HG02884 (cell line): ENCODE results near the gene RABL6.
"Not testable (repeated sequence)": the region's sequence is repeated elsewhere in the genome, so short reads cannot be mapped to it uniquely, and the experiment has no call there.

ENCODE experiments used
- ATAC-seq: cut with Tn5 transposase; IDR thresholded peaks from one replicate; pipeline ENCODE4 v1.9.1; 2021; ENCODE audit warnings: mild to moderate bottlenecking, moderate library complexity; ENCODE audit not compliant: unreplicated experiment

RABL6 gene

GRCh38 chr9:136832581-136832980, 24.8 kb downstream of the RABL6 start:
- ATAC-seq: no peak

GRCh38 chr9:136833381-136834048, 25.8 kb downstream of the RABL6 start:
- not testable (repeated sequence) for ATAC-seq

GRCh38 chr9:136835162-136835931, 27.6 kb downstream of the RABL6 start:
- no peak for ATAC-seq

GRCh38 chr9:136835932-136836904, 28.5 kb downstream of the RABL6 start:
- no peak for ATAC-seq

DNA sequence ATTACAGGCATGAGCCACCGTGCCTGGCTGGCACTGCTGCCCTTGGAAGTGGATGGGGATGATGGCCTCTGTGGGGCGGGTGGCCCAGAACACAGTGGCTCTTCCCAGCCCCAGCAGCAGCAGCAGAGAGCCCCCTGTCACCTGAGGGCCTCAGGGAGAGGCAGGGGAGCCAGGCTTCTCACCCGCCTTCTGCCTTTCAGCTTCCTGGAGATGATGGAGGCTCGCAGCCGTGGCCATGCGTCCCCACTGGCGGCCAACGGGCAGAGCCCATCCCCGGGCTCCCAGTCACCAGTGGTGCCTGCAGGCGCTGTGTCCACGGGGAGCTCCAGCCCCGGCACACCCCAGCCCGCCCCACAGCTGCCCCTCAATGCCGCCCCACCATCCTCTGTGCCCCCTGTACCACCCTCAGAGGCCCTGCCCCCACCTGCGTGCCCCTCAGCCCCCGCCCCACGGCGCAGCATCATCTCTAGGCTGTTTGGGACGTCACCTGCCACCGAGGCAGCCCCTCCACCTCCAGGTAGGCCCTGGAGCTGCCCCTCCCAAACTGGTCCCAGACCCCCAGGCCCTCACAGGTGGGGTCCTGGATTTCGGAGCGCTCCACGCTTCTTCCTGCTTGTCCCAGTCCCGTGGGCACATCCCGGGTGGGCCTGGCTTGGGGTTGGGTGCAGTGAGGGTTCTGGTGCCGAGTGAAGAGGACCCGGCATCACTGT, 29.6 kb downstream of the RABL6 start:
- ATAC-seq: no peak

GRCh38 chr9:136837856-136838277, 30.1 kb downstream of the RABL6 start:
- not testable (repeated sequence) for ATAC-seq

GRCh38 chr9:136838314-136839228, 30.8 kb downstream of the RABL6 start:
- no peak for ATAC-seq

DNA sequence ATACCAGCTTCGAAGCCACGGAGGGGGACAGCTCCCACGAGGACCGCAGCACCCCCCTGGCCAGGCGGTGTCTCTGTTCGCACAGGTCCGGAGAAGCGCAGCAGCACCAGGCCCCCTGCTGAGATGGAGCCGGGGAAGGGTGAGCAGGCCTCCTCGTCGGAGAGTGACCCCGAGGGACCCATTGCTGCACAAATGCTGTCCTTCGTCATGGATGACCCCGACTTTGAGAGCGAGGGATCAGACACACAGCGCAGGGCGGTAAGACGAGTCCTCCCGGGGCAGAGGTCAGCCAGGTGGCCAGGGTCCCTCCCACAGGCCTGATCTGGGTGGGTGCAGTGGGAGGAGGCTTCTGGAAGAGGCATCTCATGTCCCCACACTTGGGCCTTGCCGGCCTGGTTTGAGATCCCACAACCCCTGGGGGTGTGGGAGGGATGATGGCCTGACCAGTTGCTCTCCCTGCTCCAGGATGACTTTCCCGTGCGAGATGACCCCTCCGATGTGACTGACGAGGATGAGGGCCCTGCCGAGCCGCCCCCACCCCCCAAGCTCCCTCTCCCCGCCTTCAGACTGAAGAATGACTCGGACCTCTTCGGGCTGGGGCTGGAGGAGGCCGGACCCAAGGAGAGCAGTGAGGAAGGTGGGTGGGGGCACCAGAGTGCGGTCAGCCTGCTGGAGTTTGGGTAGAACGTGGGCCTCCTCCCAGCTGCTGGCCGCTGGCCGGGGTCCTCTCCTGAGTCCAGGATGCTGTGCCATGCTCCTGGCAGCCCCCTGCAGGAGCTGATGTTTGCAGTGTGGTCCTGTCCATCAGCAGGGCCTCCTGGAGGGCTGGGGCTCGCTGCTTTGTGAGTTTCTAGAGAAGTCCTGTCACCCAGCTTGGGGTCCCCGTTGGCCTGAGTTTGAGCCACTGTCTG, 31.7 kb downstream of the RABL6 start:
- ATAC-seq: no peak

- ATAC-seq: no peak
Measured at GRCh38 chr9:136840140-136840876, 32.6 kb downstream of the RABL6 start.

DNA sequence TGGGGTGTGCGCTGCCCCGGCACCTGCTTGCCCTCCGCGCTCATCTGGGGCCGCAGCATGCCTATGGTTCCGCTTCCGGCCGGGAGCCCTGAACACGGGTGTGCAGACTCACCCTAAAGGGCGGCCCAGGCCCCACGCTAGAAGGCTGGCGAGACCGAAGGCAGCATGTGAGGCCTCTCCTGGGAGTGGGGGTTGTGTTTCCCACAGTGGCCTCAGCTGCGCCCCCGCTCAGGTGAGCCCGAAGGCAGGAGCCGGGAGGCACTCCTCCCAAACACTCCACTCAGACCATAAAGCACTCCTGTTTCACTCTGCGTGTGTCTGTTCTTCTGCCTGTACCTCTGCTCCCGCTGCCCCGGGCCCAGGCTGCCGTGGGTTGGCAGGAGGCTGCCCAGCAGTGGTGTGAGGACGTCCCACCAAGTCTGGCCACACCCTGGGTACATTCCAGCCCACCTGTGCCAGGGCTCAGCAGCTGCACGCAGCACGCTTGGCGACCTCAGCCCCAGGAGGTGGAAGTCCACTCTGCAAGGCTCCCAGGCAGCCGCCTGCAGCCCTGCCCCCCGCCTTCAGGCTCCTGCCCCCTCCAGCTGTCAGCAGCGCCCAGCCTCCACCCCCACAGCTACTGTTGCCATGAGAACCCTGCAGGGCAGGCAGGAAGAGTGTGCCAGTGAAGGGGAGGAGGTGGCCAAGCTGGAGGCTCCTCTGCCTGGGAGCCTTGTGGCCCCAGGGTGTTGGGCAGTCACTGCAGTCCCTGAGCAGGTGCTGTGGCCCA, 33.3 kb downstream of the RABL6 start:
- ATAC-seq: no peak

DNA sequence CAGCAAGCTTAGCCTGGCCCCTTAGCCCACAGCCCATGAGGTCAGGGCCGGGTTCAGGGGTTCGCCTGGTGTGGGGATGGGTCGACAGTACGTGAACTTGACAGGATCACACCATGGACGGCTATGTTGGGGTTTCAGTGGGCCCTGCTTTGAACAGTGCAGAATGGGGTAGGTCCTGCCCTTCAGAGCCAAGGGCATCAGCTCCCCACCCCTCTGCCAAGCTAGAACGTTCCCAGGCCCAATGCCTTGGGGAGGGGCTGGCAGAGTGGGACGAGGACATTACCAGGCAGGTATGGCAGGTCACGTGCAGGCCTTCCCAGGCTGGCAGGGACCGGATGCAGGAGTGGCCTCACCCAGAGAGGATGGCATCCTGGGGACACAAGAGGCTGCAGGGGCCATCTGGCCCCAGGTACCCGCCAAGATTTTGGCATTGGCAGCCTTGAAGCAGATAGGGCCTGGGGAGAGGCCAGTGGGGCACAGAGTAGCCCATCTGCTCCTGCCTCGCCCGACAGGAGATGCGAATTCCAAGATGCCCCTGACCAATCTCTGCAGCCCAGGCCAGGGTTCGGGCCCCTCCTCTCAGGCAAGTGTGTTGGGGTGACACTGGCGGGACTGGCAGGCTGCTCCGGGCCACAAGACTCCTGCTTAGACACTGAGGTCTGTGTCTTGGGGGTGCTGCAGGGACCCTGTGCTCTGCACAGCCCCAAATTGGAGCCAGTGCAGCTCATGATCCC, 34.1 kb downstream of the RABL6 start:
- ATAC-seq: not testable (repeated sequence)

DNA sequence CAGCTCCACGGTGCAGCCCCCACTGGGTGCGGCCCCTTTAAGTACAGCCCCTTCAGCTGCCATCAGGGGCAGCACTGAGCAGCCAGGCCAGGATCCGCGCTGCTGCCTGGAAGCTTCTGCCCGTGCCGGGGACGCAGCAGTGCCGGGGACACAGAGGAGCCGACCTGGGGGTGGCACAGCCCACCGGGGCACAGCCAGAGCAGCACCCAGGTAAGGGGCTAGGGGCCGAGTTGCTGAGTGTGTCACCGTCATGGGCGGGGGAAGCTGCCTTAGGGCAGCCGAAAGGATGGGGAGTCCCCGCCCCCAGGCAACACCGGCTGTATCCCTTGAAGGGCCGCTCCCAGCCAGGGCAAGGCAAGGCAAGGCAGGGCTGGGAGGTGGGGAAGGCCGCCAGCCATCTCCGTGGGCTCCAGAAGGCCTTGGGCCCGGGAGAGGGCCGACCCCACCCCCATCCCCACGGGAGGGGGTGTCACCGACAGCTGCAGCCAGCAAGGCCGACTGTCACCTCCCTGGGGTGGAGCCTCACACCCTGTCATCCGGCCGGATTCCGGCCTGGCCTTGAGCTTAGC, 34.7 kb downstream of the RABL6 start, which contains the start of gene AJM1:
Gene AJM1, plus strand, starts transcription at position 99 of the 569 bp plus-strand sequence. CDS start 1,937 bp downstream, outside the sequence.
- peak; percentile 48 for ATAC-seq

DNA sequence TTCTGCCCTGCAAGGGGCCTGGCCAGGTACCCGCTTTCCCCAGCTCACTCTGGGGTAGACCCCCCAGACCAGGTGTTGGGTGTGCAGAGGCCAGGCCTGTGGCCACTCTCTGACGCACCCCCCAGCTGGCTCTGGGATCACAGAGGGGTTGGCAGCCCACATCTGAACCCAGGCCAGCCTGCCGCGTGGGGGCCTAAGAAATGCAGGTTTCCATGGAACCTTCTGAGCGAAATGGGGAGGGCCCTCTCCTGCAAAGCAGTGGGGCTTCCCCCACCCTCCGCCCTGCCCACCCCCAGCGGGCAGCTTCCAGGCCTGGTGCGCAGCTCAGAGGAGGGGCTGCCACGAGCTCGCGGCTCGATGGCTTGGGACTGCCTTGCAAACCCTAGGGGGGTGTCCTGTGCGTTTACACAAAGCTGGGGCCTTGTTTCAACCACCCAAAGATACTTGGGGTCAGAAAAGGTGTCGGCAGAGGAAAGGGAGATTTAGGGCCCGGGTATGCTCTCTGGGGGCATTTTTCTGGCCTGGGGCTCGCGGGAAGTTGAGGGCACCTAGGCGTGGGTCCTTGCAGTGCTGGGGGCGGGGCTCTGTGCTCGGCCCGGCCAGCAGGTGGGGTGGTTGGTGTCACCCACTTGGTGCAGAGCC, 35.5 kb downstream of the RABL6 start:
- not testable (repeated sequence) for ATAC-seq

DNA sequence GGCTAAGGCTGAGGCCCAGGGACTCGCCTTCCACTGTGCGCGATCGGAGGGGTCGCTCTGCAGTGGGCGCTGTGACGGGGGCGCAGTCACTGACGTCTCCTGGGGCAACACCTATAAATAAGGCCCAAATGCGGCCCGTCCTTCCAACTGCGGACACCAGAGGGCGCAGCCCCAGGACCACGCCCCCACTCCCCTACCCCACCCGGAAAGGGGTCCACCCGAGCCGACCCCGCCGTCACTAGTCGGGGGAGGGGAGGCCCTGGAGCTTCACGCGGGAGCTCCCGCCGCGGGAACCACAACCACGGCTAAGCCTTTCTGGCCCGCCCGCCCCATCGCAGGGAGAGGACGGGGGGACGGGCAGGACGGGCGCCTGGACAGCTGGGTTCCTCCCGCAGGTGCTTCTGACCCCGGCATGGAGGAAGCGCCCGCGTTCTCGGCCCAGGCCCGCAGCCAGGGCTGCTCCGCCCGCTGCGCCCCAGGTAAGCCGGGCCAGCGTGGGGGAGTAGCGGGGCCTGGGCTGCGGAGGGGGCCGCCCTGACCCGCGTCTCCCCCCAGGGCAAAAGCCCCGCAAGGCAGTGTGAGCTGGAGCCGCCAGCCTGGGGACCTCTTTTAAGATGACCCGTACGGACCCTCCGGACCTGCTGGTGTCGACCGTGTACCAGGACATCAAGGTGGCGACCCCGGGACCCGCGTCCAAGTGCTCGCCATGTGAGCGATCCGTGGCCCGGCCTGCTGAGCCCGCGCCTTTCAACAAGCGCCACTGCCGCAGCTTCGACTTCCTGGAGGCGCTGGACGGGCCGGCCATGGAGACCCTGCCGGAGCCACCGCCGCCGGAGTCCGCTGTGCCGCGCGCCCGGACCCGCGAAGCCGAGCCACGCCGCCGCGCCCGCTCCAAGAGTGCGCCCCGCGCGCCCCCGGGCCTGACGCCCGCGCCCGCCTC, 36.3 kb downstream of the RABL6 start:
- not testable (repeated sequence) for ATAC-seq
